Parathyroid adenoma (tissue), 2 donors: ENCODE measurements around the gene ANKRD35.

Experiments
- H2AFZ ChIP-seq: fragments of 300-600 bp; sonication (generic); one replicate; pipeline ENCODE4 v1.7.0; 2017; ENCODE audit warnings: antibody characterized with exemption, mild to moderate bottlenecking
- H3K27ac ChIP-seq: fragments of 300-600 bp; sonication (generic); one replicate; pipeline ENCODE4 v1.7.0; 2017
- H3K27me3 ChIP-seq: fragments of 300-600 bp; sonication (generic); one replicate; pipeline ENCODE4 v1.7.0; 2017; ENCODE audit warnings: low read length; ENCODE audit not compliant: control insufficient read depth, insufficient read depth
- H3K36me3 ChIP-seq: fragments of 300-600 bp; sonication (generic); one replicate; pipeline ENCODE4 v1.7.0; 2017; ENCODE audit warnings: low read length; ENCODE audit not compliant: control insufficient read depth, insufficient read depth
- H3K4me1 ChIP-seq: fragments of 300-600 bp; sonication (generic); one replicate; pipeline ENCODE4 v1.7.0; 2017; ENCODE audit warnings: control low read depth
- H3K4me2 ChIP-seq: fragments of 300-600 bp; sonication (generic); one replicate; pipeline ENCODE4 v1.7.0; 2017; ENCODE audit warnings: low read length
- H3K4me3 ChIP-seq: fragments of 300-600 bp; sonication (generic); one replicate; pipeline ENCODE4 v1.7.0; 2017; ENCODE audit warnings: low read depth, low read length
- H3K79me2 ChIP-seq: fragments of 300-600 bp; sonication (generic); one replicate; pipeline ENCODE4 v1.7.0; 2017; ENCODE audit warnings: control low read depth
- H3K9ac ChIP-seq: fragments of 300-600 bp; sonication (generic); one replicate; pipeline ENCODE4 v1.7.0; 2017; ENCODE audit warnings: mild to moderate bottlenecking
- H3K9me3 ChIP-seq: fragments of 300-600 bp; sonication (generic); one replicate; pipeline ENCODE4 v1.7.0; 2017; ENCODE audit warnings: low read length; ENCODE audit not compliant: control insufficient read depth
- CTCF ChIP-seq: fragments of 300-600 bp; sonication (generic); IDR thresholded peaks from one replicate; pipeline ENCODE4 v1.7.0; 2017; ENCODE audit warnings: antibody characterized with exemption, mild to moderate bottlenecking
- donor health status: primary hyperparathyroidism.

ANKRD35 gene

GRCh38 chr1:145889722-145890121 is 4.1 kb upstream of the ANKRD35 start:
- Histone ChIP-seq H3K27me3 (no peaks in the 10 kb centered on the region), H3K36me3 (no peaks in the 10 kb centered on the region), H2AFZ (no peak overlapping the region), H3K79me2 (no peaks in the 10 kb centered on the region), H3K27ac (no peak overlapping the region), H3K4me3 (no peak overlapping the region), H3K9me3 (no peaks in the 10 kb centered on the region), H3K9ac (no peak overlapping the region), H3K4me1 (peaks cover 5% of the 10 kb centered on the region), H3K4me2 (no peak overlapping the region)
- no peak for TF ChIP-seq CTCF

- no peak overlapping the region for H3K4me3 ChIP-seq
- H3K9me3 ChIP-seq, result no peaks in the 10 kb centered on the region
- no peak overlapping the region for H3K9ac ChIP-seq
- no peak overlapping the region for H2AFZ ChIP-seq
- no peak overlapping the region for H3K27ac ChIP-seq
- H3K4me2 ChIP-seq, result no peak overlapping the region
- peaks cover 3% of the 10 kb centered on the region for H3K4me1 ChIP-seq
- H3K79me2 ChIP-seq, result no peaks in the 10 kb centered on the region
- H3K36me3 ChIP-seq, result no peaks in the 10 kb centered on the region
- TF ChIP-seq CTCF, result no peak
- H3K27me3 ChIP-seq, result no peaks in the 10 kb centered on the region
Measured at GRCh38 chr1:145887631-145888030, 2.0 kb upstream of the ANKRD35 start.

- H3K27ac ChIP-seq, result no peak overlapping the region
- no peaks in the 10 kb centered on the region for H3K79me2 ChIP-seq
- no peaks in the 10 kb centered on the region for H3K27me3 ChIP-seq
- no peaks in the 10 kb centered on the region for H3K36me3 ChIP-seq
- no peak overlapping the region for H3K4me3 ChIP-seq
- H3K9me3 ChIP-seq, result no peaks in the 10 kb centered on the region
- H2AFZ ChIP-seq, result no peak overlapping the region
- no peaks in the 10 kb centered on the region for H3K4me1 ChIP-seq
- no peak overlapping the region for H3K9ac ChIP-seq
- H3K4me2 ChIP-seq, result no peak overlapping the region
- TF ChIP-seq CTCF, result no peak
Measured at GRCh38 chr1:145886816-145887215, 1.1 kb upstream of the ANKRD35 start.

GRCh38 chr1:145886390-145886789 is 724 bp upstream of the ANKRD35 start:
- no peaks in the 10 kb centered on the region for H3K79me2 ChIP-seq
- no peaks in the 10 kb centered on the region for H3K4me1 ChIP-seq
- H3K9me3 ChIP-seq, result no peaks in the 10 kb centered on the region
- peak overlapping the region; percentile 59 for H3K4me3 ChIP-seq
- no peaks in the 10 kb centered on the region for H3K36me3 ChIP-seq
- no peak overlapping the region for H3K9ac ChIP-seq
- H2AFZ ChIP-seq, result peak overlapping the region; percentile 70
- no peaks in the 10 kb centered on the region for H3K27me3 ChIP-seq
- TF ChIP-seq CTCF, result no peak
- no peak overlapping the region for H3K27ac ChIP-seq
- H3K4me2 ChIP-seq, result peak overlapping the region; percentile 91

- TF ChIP-seq CTCF, result no peak
- Histone ChIP-seq H3K79me2 (no peaks in the 10 kb centered on the region), H3K27ac (no peak overlapping the region), H3K27me3 (no peaks in the 10 kb centered on the region), H3K9me3 (no peaks in the 10 kb centered on the region), H3K36me3 (no peaks in the 10 kb centered on the region), H3K4me2 (no peak overlapping the region), H3K9ac (no peak overlapping the region), H2AFZ (no peak overlapping the region), H3K4me1 (no peaks in the 10 kb centered on the region), H3K4me3 (no peak overlapping the region)
Measured at GRCh38 chr1:145884675-145885074, 991 bp downstream of the ANKRD35 start.
